GM10248 (cell line): ENCODE measurements around the gene MAP3K7.

Source experiments
- CTCF ChIA-PET: fragments of 300-600 bp; sonication (Branson Sonifier 250); formaldehyde crosslinking; extraction: SDS; loops from one replicate; lab custom pipeline; 2021; ENCODE audit warnings: antibody characterized with exemption; lab: Yijun Ruan, JAX
- POLR2A ChIA-PET: fragments of 350-650 bp; sonication (Branson Sonifier 250); formaldehyde crosslinking; extraction: SDS; loops from one replicate; lab custom pipeline; 2020; ENCODE audit warnings: antibody characterized with exemption; lab: Yijun Ruan, JAX
- DNase-seq: peaks from one replicate; pipeline ENCODE4 v3.0.0; 2012; ENCODE audit errors: extremely low spot score
- CTCF ChIP-seq: IDR thresholded peaks from 2 replicates; pipeline ENCODE4 v1.5.1; 2012; ENCODE audit warnings: mild to moderate bottlenecking, low read depth; ENCODE audit errors: extremely low read depth, missing control alignments, control extremely low read depth

The MAP3K7 gene

DNA sequence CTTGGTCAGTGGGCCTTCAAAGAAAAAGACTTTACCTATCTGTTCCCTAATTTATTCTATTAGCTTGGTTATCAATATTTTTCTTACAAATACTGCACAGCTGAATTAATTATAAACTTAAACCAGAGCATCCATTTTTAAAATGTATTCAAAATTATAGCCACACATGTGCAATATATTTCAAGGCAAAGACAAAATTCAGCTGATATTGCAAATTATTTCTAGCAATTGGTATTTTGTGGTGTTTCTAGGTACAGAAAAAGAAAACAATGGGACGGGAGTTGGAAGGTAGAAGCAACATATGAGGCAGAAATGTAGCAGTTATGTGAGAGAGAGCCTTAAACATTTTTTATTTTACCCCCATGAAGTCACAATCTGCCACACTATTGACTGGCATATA lies 64.9 kb downstream of the MAP3K7 start:
- no peak for DNase-seq
- no peak for TF ChIP-seq CTCF
- POLR2A ChIA-PET = no interaction called here
- CTCF ChIA-PET = interaction anchor here (0.8 kb wide), 1 partner anchor 12 kb away, joined by 3 read pairs; no protein-coding TSS in a partner anchor

DNA sequence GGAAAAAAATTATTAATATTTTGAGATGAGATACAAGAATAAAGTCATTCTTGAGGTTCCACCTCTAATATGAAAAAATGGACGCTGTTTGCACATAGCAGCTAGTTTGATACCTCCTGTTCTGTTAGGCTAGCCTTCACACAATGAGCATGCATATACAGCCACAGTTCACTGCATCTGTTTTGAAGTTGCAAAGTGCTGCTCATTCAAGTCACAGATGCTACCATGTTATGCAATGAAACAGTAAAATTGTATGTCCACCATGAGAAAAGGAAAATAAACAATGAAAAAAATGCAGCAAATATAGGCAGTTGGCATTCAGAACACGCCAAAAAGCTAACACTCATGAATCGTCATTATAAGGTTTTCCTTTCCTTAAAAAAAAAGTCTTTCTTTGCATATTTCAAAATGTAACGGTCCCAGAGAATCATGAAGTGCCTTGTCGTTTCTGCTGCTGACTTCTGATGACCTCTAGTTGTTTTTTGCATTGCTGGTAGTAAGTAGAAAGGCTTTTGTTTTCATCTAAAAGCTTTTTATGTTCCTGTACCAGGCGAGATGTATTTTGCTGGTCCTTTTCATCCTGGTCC lies 70.7 kb downstream of the MAP3K7 start:
- no peak for DNase-seq
- ChIA-PET POLR2A (no interaction called here), CTCF (interaction anchor here (1.0 kb wide), 1 partner anchor 9 kb away, joined by 3 read pairs; no protein-coding TSS in a partner anchor)
- no peak for TF ChIP-seq CTCF

- no peak for TF ChIP-seq CTCF
- POLR2A ChIA-PET = no interaction called here
- DNase-seq = no peak
- CTCF ChIA-PET = no interaction called here
Measured at GRCh38 chr6:90514496-90514895, 72.4 kb downstream of the MAP3K7 start.

DNA sequence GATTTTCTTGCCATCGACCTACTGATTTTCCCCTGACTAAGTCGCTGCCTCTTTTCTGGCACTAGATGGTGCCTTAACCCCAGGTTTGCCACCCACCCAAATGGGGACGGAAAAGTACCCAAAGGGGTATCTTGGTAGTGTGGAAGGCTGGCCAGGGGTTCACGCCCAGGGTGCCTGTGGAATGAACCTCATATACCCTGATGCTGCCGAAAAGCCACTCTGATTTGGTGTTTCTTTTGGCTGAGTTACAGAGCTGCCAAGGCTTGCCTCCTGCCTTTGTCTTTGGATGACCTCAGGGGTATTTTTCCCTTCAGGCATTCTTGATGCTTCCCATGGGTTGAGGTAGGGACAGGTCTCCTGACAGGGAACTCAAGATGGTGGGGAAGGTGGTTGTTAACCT lies 78.1 kb downstream of the MAP3K7 start:
- no peak for DNase-seq
- no peak for TF ChIP-seq CTCF
- ChIA-PET POLR2A (no interaction called here), CTCF (no interaction called here)

DNA sequence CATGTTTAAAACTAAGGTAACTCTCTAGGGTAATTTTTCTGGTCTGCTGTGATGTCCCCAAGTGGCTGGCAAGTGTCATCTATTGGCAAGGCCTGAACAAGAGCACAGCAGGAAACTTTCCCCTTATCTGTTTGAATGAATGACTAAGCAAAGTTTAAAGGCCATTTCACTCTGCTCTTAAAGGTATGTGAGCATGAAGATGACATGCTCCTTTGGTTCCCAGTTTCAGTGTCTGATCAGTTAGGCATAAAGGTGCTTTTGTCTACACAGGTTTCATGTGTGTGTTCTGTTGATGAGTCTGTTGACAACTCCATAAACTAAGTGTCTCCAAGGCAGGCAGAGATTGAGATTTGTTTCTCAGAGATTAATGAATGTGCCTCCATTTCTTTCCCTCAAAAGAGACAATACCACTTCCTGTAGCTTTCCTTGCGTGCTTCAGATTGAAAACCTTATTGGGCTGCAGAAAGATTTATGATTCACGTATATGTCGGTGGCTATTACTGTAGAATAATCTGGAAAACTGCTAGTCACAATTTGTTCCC lies 83.9 kb downstream of the MAP3K7 start:
- POLR2A ChIA-PET = no interaction called here
- no peak for DNase-seq
- TF ChIP-seq CTCF = no peak
- CTCF ChIA-PET = interaction anchor here (1.6 kb wide), 1 partner anchor 562 kb away, joined by 3 read pairs; no protein-coding TSS in a partner anchor

DNA sequence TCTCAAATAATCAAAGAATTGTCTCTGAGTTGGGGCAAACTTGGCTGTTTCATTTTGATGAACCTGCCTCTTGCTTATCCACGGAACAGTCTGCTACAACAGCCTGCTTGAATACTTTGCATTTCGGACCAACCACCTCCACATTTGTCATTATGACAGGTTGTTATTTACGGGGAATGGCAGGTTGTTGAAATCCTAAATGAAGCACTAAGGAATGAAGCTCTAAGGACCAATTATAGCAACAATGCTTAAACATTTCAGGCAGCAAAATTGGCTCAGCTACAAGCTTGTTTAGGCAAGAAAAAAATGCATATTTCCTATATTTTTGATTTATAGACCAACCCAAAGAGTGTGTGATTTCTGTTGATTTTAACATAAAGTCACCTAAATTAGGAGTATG lies 84.5 kb downstream of the MAP3K7 start:
- TF ChIP-seq CTCF = no peak
- POLR2A ChIA-PET = no interaction called here
- CTCF ChIA-PET = interaction anchor here (1.6 kb wide), 1 partner anchor 562 kb away, joined by 3 read pairs; no protein-coding TSS in a partner anchor
- no peak for DNase-seq
